ENCODE measurements around the gene GFOD1.
"Not testable (repeated sequence)": the region's sequence is repeated elsewhere in the genome, so short reads cannot be mapped to it uniquely, and the experiment has no call there.

Gene GFOD1

GRCh38 chr6:13462458-13463327, 24.7 kb downstream of the GFOD1 start:
- no peaks in the 10 kb centered on the region for H3K4me1 ChIP-seq
- H3K4me2 ChIP-seq (ENCODE audit: low read length), result no peak overlapping the region
- no peaks in the 10 kb centered on the region for H3K36me3 ChIP-seq (ENCODE audit: control insufficient read depth, insufficient read depth, low read length)
- no peak overlapping the region for H3K4me3 ChIP-seq (ENCODE audit: low read depth, low read length)
- no peak overlapping the region for H3K9ac ChIP-seq
- H3K9me3 ChIP-seq (ENCODE audit: control insufficient read depth, low read length), result no peaks in the 10 kb centered on the region
- TF ChIP-seq, protein P1, sequence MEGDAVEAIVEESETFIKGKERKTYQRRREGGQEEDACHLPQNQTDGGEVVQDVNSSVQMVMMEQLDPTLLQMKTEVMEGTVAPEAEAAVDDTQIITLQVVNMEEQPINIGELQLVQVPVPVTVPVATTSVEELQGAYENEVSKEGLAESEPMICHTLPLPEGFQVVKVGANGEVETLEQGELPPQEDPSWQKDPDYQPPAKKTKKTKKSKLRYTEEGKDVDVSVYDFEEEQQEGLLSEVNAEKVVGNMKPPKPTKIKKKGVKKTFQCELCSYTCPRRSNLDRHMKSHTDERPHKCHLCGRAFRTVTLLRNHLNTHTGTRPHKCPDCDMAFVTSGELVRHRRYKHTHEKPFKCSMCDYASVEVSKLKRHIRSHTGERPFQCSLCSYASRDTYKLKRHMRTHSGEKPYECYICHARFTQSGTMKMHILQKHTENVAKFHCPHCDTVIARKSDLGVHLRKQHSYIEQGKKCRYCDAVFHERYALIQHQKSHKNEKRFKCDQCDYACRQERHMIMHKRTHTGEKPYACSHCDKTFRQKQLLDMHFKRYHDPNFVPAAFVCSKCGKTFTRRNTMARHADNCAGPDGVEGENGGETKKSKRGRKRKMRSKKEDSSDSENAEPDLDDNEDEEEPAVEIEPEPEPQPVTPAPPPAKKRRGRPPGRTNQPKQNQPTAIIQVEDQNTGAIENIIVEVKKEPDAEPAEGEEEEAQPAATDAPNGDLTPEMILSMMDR (IDR thresholded peaks at IDR 0.05), result no peak
- H2AFZ ChIP-seq, result no peak overlapping the region
- H3K27me3 ChIP-seq (ENCODE audit: control insufficient read depth, insufficient read depth, low read length), result no peaks in the 10 kb centered on the region
- H3K79me2 ChIP-seq, result no peaks in the 10 kb centered on the region
- no peak overlapping the region for H3K27ac ChIP-seq

GRCh38 chr6:13461805-13462204, 25.6 kb downstream of the GFOD1 start:
- Histone ChIP-seq H2AFZ (no peak overlapping the region), H3K4me3 (ENCODE audit: low read depth, low read length) (no peak overlapping the region), H3K27me3 (ENCODE audit: control insufficient read depth, insufficient read depth, low read length) (no peaks in the 10 kb centered on the region), H3K27ac (no peak overlapping the region), H3K4me2 (ENCODE audit: low read length) (no peak overlapping the region), H3K79me2 (no peaks in the 10 kb centered on the region), H3K9me3 (ENCODE audit: control insufficient read depth, low read length) (no peaks in the 10 kb centered on the region), H3K9ac (no peak overlapping the region), H3K4me1 (no peaks in the 10 kb centered on the region), H3K36me3 (ENCODE audit: control insufficient read depth, insufficient read depth, low read length) (no peaks in the 10 kb centered on the region)
- TF ChIP-seq, protein P1 (IDR thresholded peaks at IDR 0.05), result no peak

DNA sequence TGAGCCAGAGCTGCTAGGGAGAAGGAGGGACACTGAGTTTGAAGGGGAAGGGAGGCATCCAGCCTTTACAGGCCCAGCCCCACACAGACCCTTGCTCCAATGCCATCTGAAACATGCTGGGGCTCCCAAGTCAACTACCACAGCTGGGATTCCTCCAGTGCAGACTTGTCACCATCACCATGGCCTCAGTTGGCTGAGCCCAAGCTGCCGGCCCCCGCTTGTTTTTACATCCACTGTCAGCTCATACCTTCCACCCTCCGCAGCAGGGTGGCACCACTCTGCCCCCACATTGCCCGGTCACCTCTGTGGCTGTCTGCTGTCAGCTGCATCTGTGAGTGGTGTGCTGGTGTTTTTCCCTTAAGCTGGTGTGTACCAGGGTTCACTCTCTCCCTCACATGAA, 26.1 kb downstream of the GFOD1 start:
- Histone ChIP-seq H3K9me3 (ENCODE audit: control insufficient read depth, low read length) (no peaks in the 10 kb centered on the region), H2AFZ (no peak overlapping the region), H3K9ac (no peak overlapping the region), H3K36me3 (ENCODE audit: control insufficient read depth, insufficient read depth, low read length) (no peaks in the 10 kb centered on the region), H3K27ac (no peak overlapping the region), H3K4me1 (no peaks in the 10 kb centered on the region), H3K79me2 (no peaks in the 10 kb centered on the region), H3K4me2 (ENCODE audit: low read length) (no peak overlapping the region), H3K27me3 (ENCODE audit: control insufficient read depth, insufficient read depth, low read length) (no peaks in the 10 kb centered on the region), H3K4me3 (ENCODE audit: low read depth, low read length) (no peak overlapping the region)
- TF ChIP-seq, protein P1 (IDR thresholded peaks at IDR 0.05), result no peak

GRCh38 chr6:13460289-13460688, 27.1 kb downstream of the GFOD1 start:
- H3K9ac ChIP-seq; H3K27me3 ChIP-seq (ENCODE audit: control insufficient read depth, insufficient read depth, low read length); H3K9me3 ChIP-seq (ENCODE audit: control insufficient read depth, low read length); H3K4me2 ChIP-seq (ENCODE audit: low read length); H3K4me1 ChIP-seq; H2AFZ ChIP-seq; H3K27ac ChIP-seq; H3K4me3 ChIP-seq (ENCODE audit: low read depth, low read length); H3K79me2 ChIP-seq; H3K36me3 ChIP-seq (ENCODE audit: control insufficient read depth, insufficient read depth, low read length): not testable (repeated sequence)

- Histone ChIP-seq H3K27me3 (ENCODE audit: control insufficient read depth, insufficient read depth, low read length) (no peaks in the 10 kb centered on the region), H3K27ac (no peak overlapping the region), H3K4me1 (peaks cover 12% of the 10 kb centered on the region), H3K9ac (no peak overlapping the region), H3K9me3 (ENCODE audit: control insufficient read depth, low read length) (no peaks in the 10 kb centered on the region), H3K36me3 (ENCODE audit: control insufficient read depth, insufficient read depth, low read length) (no peaks in the 10 kb centered on the region), H3K4me2 (ENCODE audit: low read length) (no peak overlapping the region), H2AFZ (no peak overlapping the region), H3K4me3 (ENCODE audit: low read depth, low read length) (no peak overlapping the region), H3K79me2 (no peaks in the 10 kb centered on the region)
- TF ChIP-seq, protein P1 (IDR thresholded peaks at IDR 0.05), result no peak
These were observed 29.8 kb downstream of the GFOD1 start for GRCh38 chr6:13457577-13457976.
